ENCODE results near the gene TMEM272. TPM values are rescaled to one million over a fixed set of nuclear protein-coding genes. Genes with fewer than 3 reads are reported as not detected.

TMEM272 gene
- total RNA-seq, 3 donors from 2014 or later (not counting 1 experiment from before 2014, with no cell fraction given), result 0.08 TPM; not detected in 2

DNA sequence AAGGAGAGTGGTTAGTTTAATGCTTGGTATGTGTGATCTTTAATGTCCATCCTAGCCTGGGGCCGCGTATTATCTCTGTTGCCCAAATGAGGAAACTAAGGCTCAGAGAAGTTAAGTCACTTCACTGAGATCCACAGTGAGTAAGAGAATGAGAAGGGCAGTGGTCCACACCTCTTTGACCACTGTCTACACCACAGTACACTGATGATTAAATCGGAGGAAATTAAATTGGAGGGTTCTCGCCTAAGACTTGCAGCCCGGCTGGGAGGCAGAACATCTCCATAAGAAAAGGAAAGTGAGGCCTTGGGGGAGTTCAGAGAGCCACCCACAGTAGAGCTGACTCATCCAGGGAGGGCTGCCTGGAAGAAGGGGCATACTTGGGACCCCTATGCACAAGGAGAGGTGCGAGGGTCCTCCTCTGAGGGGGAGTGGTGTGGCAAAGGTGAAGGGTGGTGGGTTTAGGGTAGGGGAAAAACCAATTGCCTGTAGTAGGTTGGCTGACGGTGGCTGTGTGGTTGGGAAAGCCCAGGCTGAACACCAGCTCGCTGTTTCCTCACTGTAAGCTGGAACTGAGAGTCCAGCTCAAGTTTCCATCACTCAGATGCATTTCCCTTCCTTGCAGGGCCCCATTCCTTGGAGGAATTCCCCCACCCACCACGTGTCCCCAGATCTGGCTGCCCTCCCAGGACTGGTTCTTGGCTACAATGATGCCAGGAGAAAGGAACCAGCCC is 26.0 kb downstream of the TMEM272 start:
- intact Hi-C loops (cut with micrococcal nuclease), result no loop called here
- Histone ChIP-seq H3K4me1 (ENCODE audit: control insufficient read depth, insufficient read depth, low read length) (peaks cover 38% of the 10 kb centered on the region), H3K27ac (ENCODE audit: low read length) (no peak overlapping the region), H3K4me3 (ENCODE audit: low read length) (no peak overlapping the region), H3K36me3 (ENCODE audit: control insufficient read depth, insufficient read depth, low read length) (no peaks in the 10 kb centered on the region), H3K9me3 (ENCODE audit: control insufficient read depth, insufficient read depth, low read length) (no peaks in the 10 kb centered on the region), H3K27me3 (ENCODE audit: control insufficient read depth, insufficient read depth, low read length) (no peaks in the 10 kb centered on the region)
- 73% methylated on average over 8 of the region's 9 CpGs for WGBS (ENCODE audit: insufficient coverage)
- peaks cover 7 to 9% of the 10 kb centered on the region in 2 donors for H3K27me3 Mint-ChIP-seq (ENCODE audit: low read depth in 2 of 2)
- H3K4me3 Mint-ChIP-seq, result no peak overlapping the region
- ATAC-seq, result no peak
- peak overlapping the region in 1 of 2 donors; percentile 8 for H3K27ac Mint-ChIP-seq
- H3K36me3 Mint-ChIP-seq, result no peaks in the 10 kb centered on the region
- DNase-seq, result peak in 1 of 2 donors; percentile 76
- TF ChIP-seq, protein P1, sequence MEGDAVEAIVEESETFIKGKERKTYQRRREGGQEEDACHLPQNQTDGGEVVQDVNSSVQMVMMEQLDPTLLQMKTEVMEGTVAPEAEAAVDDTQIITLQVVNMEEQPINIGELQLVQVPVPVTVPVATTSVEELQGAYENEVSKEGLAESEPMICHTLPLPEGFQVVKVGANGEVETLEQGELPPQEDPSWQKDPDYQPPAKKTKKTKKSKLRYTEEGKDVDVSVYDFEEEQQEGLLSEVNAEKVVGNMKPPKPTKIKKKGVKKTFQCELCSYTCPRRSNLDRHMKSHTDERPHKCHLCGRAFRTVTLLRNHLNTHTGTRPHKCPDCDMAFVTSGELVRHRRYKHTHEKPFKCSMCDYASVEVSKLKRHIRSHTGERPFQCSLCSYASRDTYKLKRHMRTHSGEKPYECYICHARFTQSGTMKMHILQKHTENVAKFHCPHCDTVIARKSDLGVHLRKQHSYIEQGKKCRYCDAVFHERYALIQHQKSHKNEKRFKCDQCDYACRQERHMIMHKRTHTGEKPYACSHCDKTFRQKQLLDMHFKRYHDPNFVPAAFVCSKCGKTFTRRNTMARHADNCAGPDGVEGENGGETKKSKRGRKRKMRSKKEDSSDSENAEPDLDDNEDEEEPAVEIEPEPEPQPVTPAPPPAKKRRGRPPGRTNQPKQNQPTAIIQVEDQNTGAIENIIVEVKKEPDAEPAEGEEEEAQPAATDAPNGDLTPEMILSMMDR (IDR thresholded peaks at IDR 0.05), result no peak
- H3K9me3 Mint-ChIP-seq, result no peaks in the 10 kb centered on the region
- H3K4me1 Mint-ChIP-seq, result peaks cover 35 to 42% of the 10 kb centered on the region in 2 donors

DNA sequence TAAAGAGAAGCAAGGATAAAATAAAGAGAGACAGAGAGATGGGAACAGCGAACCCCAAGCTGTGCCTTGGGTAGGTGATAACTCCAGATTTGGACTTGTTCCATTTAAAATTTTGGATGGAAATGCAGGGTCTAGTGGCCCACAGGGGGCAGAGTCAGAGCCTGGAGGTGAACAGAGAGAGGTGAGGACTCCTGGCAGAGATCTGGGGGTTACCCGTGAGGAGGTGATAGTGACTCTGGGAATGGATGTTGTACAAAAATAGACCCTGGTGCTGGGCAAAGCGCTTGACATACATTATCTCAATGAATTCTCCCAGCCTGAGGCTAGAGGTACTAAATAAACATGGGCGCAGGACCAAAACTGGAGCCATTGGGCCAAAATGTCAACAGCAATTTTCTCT is 26.7 kb downstream of the TMEM272 start:
- H3K4me1 ChIP-seq (ENCODE audit: control insufficient read depth, insufficient read depth, low read length), result peaks cover 37% of the 10 kb centered on the region

DNA sequence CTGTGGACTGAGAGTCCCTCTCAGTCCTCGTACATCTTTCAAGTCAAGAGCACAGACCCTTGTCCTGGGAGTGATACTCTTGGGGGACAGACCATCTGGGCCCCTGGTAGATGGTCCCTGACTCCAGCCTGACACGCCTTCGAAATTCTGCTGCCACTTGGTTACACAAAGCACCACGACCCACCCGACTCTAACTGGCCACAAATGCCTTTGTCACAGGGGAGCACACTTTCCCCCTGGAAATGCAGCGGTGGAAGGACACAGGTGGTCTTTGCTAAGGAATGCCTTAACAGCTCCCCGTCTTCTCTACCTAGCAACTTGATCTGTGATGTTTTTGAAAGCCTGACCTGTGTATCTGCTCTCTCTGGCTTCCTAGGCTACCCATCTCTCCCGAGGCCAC is 27.3 kb downstream of the TMEM272 start:
- H3K9me3 ChIP-seq (ENCODE audit: control insufficient read depth, insufficient read depth, low read length), result no peaks in the 10 kb centered on the region

More for the DNA sequence above, 26.7 kb downstream of the TMEM272 start:
- Histone ChIP-seq H3K9me3 (ENCODE audit: control insufficient read depth, insufficient read depth, low read length) (no peaks in the 10 kb centered on the region), H3K36me3 (ENCODE audit: control insufficient read depth, insufficient read depth, low read length) (no peaks in the 10 kb centered on the region), H3K4me3 (ENCODE audit: low read length) (no peak overlapping the region), H3K27ac (ENCODE audit: low read length) (no peak overlapping the region), H3K27me3 (ENCODE audit: control insufficient read depth, insufficient read depth, low read length) (no peaks in the 10 kb centered on the region)
- Mint-ChIP-seq H3K4me1 (peaks cover 35 to 41% of the 10 kb centered on the region in 2 donors), H3K27me3 (ENCODE audit: low read depth in 2 of 2) (peaks cover 7 to 9% of the 10 kb centered on the region in 2 donors), H3K4me3 (no peak overlapping the region), H3K36me3 (no peaks in the 10 kb centered on the region), H3K27ac (peak overlapping the region in 1 of 2 donors; percentile 8), H3K9me3 (no peaks in the 10 kb centered on the region)
- DNase-seq, result peak in 1 of 2 donors; percentile 33
- 96% methylated on average over 4 of the region's 4 CpGs for WGBS (ENCODE audit: insufficient coverage)
- TF ChIP-seq, protein P1 (IDR thresholded peaks at IDR 0.05), result no peak
- no peak for ATAC-seq
- intact Hi-C loops (cut with micrococcal nuclease), result no loop called here

More for the DNA sequence above, 27.3 kb downstream of the TMEM272 start:
- Histone ChIP-seq H3K27ac (ENCODE audit: low read length) (no peak overlapping the region), H3K36me3 (ENCODE audit: control insufficient read depth, insufficient read depth, low read length) (no peaks in the 10 kb centered on the region), H3K27me3 (ENCODE audit: control insufficient read depth, insufficient read depth, low read length) (no peaks in the 10 kb centered on the region), H3K4me1 (ENCODE audit: control insufficient read depth, insufficient read depth, low read length) (peaks cover 32% of the 10 kb centered on the region), H3K4me3 (ENCODE audit: low read length) (no peak overlapping the region)
- DNase-seq, result no peak
- 92% methylated on average over 8 of the region's 8 CpGs for WGBS (ENCODE audit: insufficient coverage)
- Mint-ChIP-seq H3K36me3 (no peaks in the 10 kb centered on the region), H3K27me3 (ENCODE audit: low read depth in 2 of 2) (peaks cover 7 to 9% of the 10 kb centered on the region in 2 donors), H3K4me3 (no peak overlapping the region), H3K27ac (no peak overlapping the region), H3K4me1 (peaks cover 33 to 35% of the 10 kb centered on the region in 2 donors), H3K9me3 (no peaks in the 10 kb centered on the region)
- no peak for ATAC-seq
- intact Hi-C loops (cut with micrococcal nuclease), result no loop called here
- TF ChIP-seq, protein P1 (IDR thresholded peaks at IDR 0.05), result no peak
